ENCODE results near the gene ASRGL1.
"Not testable (repeated sequence)": the region's sequence is repeated elsewhere in the genome, so short reads cannot be mapped to it uniquely, and the experiment has no call there.

The ASRGL1 gene

DNA sequence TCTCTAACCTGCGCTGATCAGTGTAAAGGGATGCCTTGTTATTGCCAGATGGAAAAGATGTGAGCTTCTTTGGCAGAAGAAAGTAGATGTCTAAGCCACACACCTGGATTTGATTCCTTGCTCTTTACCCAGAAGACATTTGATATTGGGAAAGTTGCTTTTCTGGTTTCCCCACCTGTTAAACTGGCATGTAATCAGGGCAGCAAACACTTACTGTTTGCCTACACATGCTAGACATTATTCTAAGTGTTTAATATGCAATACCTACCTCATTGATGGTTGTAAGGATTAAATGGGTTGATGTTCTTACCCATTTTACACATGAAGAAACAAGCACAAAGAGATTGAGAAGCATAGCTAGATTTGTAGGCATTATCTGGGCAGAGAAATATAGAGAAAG, 16.6 kb downstream of the ASRGL1 start:
- no peak for DNase-seq

DNA sequence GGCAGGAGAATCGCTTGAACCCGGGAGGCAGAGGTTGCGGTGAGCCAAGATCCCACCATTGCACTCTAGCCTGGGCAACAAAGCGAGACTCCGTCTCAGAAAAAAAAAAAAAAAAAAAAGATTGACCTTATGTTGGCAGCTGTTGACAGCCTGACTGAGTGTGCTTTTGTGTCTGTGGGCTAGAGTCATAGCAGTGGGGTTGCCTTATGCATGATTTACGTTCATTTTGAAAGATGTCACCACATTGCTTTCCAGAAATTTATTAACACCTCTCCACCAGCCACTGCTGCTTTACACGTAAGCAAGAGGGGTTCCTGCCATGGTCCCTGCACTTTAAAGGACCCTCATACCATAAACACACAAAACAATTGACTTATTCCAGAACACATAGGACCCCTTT, 21.0 kb downstream of the ASRGL1 start:
- no peak for DNase-seq

DNA sequence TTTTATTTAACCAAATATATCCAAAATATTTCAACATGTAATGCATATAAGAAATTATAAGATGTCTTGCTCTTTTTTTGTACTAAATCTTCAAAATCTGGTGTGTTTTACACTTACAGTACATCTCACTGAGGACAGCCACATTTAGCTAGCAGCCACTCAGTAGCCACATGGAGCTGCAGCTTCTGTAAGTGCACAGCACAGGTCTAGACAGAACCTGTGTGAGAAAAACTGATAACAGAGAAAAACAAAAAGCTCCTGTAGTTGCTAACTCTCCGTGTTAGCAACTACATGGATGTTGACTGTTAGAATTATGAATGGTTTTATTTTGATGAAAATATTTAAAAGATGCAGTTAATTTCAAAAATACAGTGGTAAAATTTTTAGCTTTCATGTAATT, 22.2 kb downstream of the ASRGL1 start:
- no peak for DNase-seq

DNA sequence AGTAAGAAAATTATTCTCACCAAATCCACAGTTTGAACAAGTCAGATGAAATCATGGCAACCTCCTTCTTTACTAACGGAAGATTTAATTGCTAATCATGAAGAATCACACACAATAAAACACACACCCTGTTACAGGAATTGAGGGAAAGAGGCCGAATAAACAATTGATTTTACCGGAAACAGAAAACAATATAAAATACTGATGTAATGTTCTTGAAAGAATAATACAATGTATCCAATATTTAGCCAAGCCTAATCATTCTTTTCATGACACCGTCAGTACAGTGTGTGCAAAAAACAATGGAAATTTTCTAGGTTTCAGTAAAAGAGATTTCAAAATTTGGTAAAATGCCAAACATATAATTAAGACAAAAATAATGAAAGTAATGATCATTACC, 23.4 kb downstream of the ASRGL1 start:
- no peak for DNase-seq

DNA sequence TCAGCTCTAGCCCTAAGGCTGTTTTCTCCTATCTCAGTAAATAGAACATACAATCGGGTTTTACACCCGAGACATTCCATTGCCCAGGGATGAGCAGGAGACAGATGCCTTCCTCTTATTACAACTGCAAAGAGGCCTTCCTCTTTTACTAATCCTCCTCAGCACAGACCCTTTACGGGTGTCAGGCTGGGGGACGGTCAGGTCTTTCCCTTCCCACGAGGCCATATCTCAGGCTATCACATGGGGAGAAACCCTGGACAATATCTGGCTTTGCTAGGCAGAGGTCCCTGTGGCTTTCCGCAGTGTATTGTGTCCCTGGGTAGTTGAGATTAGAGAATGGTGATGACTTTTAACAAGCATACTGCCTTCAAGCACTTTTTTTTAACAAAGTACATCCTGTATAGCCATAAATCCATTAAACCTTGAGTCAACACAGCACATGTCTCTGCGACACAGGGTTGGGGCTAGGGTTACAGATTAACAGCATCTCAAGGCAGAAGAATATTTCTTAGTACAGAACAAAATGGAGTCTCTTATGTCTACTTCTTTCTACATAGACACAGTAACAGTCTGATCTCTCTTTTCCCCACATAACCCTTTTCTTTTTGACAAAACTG, 31.7 kb downstream of the ASRGL1 start:
- not testable (repeated sequence) for DNase-seq

DNA sequence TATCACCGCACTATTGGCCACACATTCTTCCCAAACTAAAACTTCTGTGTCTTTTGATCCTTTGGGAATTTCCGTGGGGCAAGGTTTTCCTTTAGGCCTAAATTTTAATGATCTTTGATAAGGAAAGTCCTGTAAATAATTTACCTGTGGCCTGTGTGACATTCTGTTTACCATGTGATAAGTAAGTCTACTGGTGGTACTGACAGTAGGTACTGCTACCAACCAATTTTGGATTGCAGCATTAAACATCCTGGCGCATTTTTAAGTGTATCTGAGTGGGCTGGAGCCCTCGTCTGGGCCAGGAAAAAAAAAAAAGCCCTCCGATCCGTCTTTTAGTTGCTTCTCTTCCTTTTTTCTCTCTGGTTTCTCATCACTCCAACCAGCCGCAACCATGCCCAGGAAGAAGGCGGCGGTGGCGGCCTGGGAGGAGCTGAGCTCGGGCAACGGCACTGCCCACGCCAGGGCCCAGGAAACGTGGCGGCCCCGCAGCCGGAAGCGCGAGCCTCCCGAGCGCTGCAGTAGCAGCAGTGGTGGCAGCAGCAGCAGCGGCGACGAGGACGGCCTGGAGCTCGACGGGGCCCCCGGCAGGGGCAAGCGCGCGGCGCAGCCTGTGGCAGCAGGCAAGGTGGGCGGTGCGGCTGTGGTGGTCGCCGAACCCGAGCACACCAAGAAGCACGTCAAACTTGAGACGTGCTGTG, 33.6 kb downstream of the ASRGL1 start:
- peak; percentile 45 for DNase-seq

DNA sequence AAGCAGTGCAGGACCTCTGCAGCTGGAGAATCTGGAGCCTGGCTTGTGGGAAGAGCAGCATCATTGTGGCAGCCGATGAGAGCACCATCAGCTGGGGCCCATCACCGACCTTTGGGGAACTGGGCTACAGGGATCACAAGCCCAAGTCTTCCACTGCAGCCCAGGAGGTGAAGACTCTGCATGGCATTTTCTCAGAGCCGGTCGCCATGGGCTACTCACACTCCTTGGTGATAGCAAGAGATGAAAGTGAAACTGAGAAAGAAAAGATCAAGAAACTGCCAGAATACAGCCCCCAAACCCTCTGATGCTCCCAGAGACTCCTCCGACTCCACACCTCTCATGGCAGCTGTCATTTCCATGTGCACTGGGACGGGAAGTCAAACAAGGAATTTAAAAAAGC, 35.6 kb downstream of the ASRGL1 start:
- DNase-seq, result no peak

DNA sequence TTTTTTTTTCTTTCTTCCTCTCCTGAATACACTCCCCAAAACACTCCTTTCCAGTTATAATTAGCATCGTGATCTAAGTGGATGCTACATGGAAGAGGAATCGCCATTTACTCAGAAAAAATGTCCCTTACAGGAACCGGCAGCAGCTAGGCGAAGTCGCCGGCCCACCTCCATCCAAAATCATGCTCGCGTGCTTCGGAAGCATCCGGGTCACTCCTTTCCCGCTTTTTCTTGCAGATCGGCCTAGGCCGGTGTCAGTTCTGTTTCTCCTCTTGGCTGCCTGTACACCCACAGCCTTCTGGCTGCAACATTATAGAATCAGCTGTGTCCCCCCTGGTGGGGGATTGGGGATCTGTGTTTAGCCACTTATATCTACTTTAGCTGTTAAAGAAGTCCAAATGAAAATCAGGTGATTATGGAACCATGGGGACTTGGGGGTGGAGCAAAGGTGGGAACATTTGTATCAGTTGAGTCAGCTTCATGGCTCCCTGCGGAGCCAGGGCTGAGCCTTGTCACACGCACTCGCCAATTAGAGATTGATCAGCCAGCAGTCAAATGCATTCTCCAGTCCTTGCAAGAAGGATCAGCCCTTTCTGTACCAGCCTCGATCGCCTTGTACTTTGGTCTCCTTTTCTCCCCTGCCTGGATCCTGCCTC, 36.3 kb downstream of the ASRGL1 start:
- no peak for DNase-seq

DNA sequence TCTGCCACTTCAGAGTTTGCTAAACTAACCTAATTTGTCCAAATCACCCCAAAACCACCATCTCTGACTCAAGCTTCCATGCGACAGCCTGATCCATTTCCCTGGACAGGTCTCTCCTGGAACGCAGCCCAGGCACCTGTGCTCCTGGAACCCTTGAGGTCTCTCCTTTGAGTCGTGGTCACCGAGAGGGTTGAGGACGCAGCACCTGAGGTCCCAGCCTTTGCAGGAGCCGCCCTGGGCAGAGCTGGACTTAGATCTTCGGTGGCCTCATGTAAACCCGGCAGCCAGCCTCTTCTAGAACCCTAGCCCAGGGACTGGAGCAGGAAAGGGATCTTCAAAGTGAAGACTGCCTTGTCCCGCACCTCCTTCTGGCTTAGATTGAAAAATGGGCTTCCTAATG, 37.6 kb downstream of the ASRGL1 start:
- no peak for DNase-seq

DNA sequence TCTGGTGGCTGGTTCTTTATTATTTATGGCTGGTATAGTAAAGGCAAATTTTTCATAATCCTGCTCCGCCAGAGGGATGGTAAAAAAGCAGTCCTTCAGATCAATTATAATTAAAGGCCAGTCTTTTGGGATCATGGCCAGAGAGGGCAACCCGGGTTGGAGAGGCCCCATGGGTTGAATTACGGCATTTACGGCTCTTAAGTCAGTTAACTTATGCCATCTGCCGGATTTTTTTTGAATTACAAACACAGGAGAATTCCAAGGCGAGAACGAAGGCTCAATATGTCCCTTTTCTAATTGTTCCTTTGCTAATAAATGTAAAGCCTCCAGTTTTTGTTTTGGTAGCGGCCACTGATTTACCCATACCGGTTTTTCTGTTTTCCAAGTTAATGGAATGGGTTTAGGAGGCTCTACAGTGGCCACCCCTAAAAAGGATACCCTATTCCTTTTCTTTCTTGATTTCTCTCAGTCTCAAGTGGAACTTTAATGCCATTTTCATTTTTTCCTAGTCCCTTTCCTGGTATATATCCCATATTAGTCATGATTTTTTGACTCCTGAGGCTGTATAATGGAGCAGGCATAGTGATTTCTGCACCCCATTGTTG, 41.3 kb downstream of the ASRGL1 start:
- DNase-seq, result peak; percentile 26

DNA sequence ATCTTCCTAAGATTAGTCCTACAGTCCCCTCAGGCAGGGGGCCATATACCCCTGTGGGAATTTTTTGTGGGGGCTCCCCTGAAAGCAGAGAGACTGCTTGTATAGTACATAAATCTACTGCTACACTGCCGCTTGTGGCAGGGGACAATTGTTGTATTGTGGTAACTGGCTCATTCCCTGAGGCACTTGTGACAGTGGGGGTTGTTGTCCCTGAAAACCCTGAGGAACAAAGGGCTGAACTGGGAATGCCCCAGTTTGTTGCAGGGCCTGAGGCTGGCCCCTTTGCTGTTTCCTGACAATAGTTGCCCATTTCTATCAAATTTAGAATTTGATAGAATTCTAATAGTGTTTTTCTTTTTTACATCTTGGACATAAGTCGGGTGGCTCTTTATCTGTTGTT, 42.3 kb downstream of the ASRGL1 start:
- DNase-seq, result not testable (repeated sequence)

DNA sequence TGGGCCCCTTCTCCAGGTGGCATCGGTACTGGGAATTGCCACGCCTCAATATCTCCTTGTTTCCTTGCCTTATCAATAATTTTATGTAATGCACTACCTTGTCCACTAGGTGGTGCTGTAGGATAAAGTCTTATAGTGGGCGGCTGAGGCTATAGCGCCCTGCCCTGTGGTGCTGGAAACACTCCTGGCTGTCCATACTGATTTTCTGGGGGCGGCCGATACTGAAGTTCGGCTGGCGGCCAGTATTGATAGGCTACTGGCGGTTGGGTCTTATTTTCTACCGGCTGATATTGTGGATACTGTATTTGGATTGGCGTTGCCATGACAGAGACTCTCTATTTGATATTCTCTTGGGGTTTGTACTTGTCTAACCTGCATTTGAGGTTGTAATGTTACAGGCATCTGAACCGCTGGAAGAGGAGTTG, 43.6 kb downstream of the ASRGL1 start:
- peak; percentile 61 for DNase-seq

DNA sequence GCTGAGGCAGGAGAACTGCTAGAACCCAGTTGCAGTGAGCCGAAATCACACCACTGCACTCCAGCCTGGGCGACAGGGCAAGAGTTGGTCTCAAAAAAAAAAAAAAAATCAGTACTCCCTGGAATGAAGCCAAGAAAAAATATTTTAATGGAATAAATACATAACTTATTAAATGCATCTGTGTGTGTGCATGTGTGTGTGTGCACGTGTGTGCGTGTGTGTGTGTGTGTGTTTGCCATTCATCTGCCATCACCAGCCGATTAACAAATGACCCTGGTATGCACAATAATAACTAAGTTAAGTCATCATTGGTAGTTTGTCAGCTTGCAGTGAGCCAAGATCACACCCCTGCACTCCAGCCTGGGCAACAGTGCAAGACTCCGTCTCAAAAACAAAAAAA, 46.6 kb downstream of the ASRGL1 start:
- no peak for DNase-seq

DNA sequence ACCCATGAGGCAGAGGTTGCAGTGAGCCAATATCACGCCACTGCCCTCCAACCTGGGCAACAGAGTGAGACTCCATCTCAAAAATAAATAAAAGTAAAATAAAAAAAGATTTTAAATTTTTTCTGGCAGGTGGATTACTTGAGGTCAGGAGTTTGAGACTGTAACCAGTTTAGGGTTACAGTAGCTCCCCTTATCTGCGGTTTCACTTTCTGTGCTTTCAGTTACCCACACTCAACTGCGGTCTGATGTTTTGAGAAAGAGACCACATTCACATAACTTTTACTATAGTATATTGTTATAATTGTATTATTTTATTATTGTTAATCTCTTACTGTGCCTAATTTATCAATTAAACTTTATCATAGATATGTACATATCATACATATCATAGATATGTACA, 48.8 kb downstream of the ASRGL1 start:
- DNase-seq, result peak; percentile 40

DNA sequence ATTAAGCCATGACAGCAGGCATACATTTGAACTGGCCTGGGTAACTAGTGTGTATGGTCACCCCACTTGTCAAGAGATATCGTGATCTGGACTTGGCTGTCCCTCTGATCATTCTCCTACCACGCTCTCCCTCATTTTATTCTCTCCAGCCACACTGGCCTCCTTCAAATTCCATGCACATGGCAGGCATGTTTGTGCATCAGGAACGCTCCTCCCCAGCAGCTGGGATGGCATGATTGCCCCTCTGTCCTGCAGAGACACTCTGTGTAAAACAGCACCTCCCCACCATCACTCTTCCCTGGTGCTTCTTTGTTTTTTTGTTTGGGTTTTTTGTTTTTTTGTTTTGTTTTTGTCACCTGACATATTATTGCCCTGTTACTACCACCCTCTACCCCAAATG, 50.1 kb downstream of the ASRGL1 start:
- no peak for DNase-seq

DNA sequence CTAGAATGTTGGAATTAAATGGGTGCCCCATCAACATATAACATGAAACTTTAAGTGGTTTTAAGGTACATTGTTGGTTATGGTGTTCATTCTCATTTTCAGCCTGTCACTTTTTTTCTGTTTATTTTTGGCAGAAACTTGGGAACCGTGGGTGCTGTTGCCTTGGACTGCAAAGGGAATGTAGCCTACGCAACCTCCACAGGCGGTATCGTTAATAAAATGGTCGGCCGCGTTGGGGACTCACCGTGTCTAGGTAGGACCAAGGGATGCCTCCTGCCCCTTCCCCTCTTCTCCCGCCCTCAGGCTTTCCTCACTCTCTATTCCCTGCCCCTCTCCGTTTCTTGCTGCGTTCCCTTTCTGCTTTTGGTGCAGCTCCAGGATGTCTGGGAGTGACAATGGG, 51.8 kb downstream of the ASRGL1 start:
- DNase-seq, result no peak

DNA sequence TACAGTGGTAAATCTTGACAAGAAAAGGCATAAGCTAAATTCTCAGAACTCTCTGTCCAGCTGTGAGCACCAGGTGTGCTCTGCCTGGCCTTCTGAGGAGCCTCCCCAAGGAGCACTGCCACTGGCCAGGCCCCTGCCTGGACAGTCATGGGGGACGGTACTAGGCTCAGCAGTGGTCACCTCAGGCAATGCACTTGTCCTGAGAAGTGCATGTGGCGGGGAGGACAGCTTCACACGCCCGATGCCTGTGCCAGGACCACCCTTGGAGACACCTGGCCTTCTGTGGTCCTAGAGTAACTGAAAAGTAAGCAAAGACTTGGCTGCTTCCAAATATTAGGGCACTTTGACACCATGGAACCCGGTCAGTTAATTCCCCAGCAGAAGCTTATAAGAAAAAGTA, 53.0 kb downstream of the ASRGL1 start:
- DNase-seq, result no peak

DNA sequence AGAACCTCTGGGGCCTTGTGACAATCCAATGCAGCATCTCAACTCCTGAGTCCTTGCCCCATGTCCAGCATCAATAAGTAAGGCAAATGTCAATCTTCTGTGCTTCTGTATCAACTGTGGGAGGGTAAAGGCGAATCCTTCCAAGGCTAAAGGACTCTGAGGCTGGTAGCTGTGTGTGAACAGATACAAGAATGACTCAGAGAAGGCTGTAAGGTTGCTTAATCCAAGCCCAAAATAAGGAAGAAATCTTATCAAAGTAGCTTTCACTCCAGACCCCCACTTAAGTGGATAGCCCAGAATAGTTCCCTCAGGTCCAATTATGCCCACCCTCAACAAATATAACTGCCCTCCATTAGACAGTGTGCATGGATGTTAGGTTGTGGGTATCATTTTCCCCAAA, 53.5 kb downstream of the ASRGL1 start:
- no peak for DNase-seq

DNA sequence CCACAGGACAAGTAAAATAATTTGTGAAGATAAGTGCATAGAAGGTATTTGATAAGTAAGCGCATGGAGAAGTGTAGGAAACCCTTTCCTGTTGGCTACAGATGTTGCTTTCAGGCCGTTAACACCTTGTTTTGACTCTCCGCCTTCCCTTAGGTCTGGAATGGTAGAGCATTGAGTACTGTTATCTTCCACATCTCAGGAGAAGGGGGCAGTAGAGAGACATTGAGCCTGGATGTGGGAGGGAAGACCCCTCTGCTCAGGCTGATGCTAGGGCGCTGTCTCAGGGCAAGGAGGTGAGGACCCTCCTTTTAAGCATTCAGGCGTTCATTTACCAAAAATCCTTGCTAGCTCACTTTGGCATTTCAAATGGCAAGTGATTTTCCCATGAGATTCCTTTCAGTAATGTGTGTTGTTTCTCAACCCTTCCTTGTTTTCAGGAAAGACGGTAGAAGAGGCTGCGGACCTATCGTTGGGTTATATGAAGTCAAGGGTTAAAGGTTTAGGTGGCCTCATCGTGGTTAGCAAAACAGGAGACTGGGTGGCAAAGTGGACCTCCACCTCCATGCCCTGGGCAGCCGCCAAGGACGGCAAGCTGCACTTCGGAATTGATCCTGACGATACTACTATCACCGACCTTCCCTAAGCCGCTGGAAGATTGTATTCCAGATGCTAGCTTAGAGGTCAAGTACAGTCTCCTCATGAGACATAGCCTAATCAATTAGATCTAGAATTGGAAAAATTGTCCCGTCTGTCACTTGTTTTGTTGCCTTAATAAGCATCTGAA, 54.6 kb downstream of the ASRGL1 start:
- no peak for DNase-seq

DNA sequence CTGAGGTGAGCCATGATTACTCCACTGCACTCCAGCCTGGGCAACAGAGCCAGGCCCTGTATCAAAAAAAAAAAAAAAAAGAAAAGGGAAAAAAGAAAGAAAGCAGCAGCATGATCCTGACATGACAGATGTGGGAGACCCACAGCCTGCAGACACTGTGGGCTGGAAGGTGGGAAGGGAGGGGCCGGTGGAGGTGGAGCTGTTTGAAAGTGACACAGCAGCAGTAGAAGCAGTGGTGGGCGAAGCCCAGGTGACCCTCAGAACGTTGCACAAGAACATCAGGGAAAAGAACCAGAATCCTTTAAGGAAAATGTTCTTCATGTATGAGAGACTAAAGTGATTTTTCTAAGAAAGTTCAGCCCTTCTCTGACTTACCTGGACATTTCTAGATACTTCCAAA, 55.3 kb downstream of the ASRGL1 start:
- no peak for DNase-seq

DNA sequence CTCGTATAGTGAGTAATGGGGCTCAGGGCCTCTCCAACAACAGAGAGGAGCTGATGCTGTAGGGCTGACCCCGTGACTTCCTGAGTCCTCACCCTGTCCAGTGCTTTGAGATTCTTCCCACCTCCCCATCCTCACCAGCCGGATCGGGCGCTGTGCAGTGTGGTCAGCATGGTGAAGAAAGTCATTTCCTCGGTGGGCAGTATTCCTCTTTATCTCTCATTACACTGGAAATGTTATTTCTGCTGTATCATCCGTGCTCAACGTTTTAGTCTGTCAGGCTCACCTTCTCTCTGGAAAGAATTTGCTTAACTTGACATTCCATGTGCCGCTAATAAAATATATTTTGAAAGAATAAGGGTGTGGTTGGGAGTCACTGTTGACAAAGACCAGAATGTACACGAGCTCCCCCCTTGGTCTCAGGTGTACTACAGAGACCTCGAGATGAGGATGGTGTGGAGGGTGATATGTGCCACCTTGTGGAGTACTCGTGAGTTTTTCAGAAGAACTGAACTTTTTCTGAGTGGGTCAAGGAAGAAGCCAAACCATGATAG, 55.9 kb downstream of the ASRGL1 start:
- no peak for DNase-seq

DNA sequence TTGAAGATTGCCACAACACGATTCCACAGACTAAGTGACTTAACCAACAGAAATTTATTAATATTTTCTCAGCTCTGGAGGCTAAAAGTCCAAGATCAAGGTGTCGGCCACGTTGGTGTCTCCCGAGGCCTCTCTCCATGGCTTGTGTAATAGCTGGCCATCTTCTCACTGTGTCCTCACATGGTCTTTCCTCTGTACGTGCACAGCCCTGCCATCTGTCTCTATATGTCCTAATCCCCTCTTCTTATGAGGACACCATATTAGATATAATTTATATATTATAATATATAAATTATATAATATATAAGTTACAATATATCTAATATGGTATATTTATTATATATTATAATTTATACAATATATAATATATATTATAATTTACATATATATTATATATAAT, 56.5 kb downstream of the ASRGL1 start:
- DNase-seq, result no peak
